CD4-positive, alpha-beta T cell treated with Interleukin-15 for 1 hour (primary cell): ENCODE results near the gene SBF1.
A peak's percentile ranks its signal among the peaks of the same experiment; 100 is the strongest.

Experiments used
- DNase-seq: peaks from one replicate; pipeline ENCODE4 v3.0.0-alpha.2; 2020

SBF1 gene

GRCh38 chr22:50483977-50484853 is 9.4 kb upstream of the SBF1 start:
- no peak for DNase-seq

- DNase-seq: no peak
These were observed 8.7 kb upstream of the SBF1 start for GRCh38 chr22:50483556-50483955.

GRCh38 chr22:50483106-50483505 is 8.3 kb upstream of the SBF1 start:
- DNase-seq: no peak

- no peak for DNase-seq
These were observed 7.6 kb upstream of the SBF1 start for GRCh38 chr22:50482107-50483074.

- DNase-seq: peak; percentile 60
These were observed 6.7 kb upstream of the SBF1 start, which contains the start of gene ADM2 for GRCh38 chr22:50481440-50482106. Gene ADM2, plus strand, starts transcription at chr22:50481543. Its CDS starts 305 bp downstream, at chr22:50481848.

- DNase-seq: no peak
These were observed 6.2 kb upstream of the SBF1 start for GRCh38 chr22:50481045-50481439.

GRCh38 chr22:50479721-50480120 is 4.9 kb upstream of the SBF1 start:
- no peak for DNase-seq

- DNase-seq: no peak
These were observed 3.1 kb upstream of the SBF1 start for GRCh38 chr22:50477923-50478322.

GRCh38 chr22:50476868-50477267 is 2.0 kb upstream of the SBF1 start:
- no peak for DNase-seq

GRCh38 chr22:50475652-50476002 is 792 bp upstream of the SBF1 start:
- DNase-seq: no peak

- no peak for DNase-seq
These were observed 772 bp downstream of the SBF1 start for GRCh38 chr22:50473855-50474671.

- peak; percentile 66 for DNase-seq
These were observed 1.7 kb downstream of the SBF1 start for GRCh38 chr22:50473088-50473487.

- no peak for DNase-seq
These were observed 2.9 kb downstream of the SBF1 start for GRCh38 chr22:50471962-50472361.

- no peak for DNase-seq
These were observed 3.5 kb downstream of the SBF1 start for GRCh38 chr22:50471197-50471847.

- DNase-seq: no peak
These were observed 4.3 kb downstream of the SBF1 start for GRCh38 chr22:50470491-50470890.

- peak; percentile 99 for DNase-seq
These were observed 5.2 kb downstream of the SBF1 start for GRCh38 chr22:50469377-50470305.

- DNase-seq: no peak
These were observed 6.2 kb downstream of the SBF1 start for GRCh38 chr22:50468626-50469025.

GRCh38 chr22:50467773-50468440 is 6.9 kb downstream of the SBF1 start:
- DNase-seq: no peak

- no peak for DNase-seq
These were observed 7.5 kb downstream of the SBF1 start for GRCh38 chr22:50467341-50467740.
